Lung (tissue), 12 donors: Measurements from ENCODE around the gene ZYX. TPM values are rescaled to one million over a fixed set of nuclear protein-coding genes. Genes with fewer than 3 reads are reported as not detected.
"Not testable (repeated sequence)": the region's sequence is repeated elsewhere in the genome, so short reads cannot be mapped to it uniquely, and the experiment has no call there.

Source experiments
- ATAC-seq: fragments of 200-7000 bp; cut with Tn5 transposase; one replicate; pipeline ENCODE4 v1.9.1; 2020; ENCODE audit warnings: moderate number of reproducible peaks; ENCODE audit not compliant: insufficient read depth, low FRiP score
- DNase-seq, 3 donors: peaks; one replicate each; pipeline ENCODE4 v3.0.0-alpha.2; 2013 to 2017
- H3K27ac ChIP-seq, 2 donors: one replicate each; pipeline ENCODE4 v1.5.1; 2013; ENCODE audit warnings: mild to moderate bottlenecking in 2 of 2, moderate library complexity in 2 of 2, control low read depth in 1 of 2, inconsistent platforms in 1 of 2, low read depth in 1 of 2, low read length in 1 of 2
- H3K27me3 ChIP-seq, 3 donors: one replicate each; pipeline ENCODE4 v1.5.1; 2013; ENCODE audit warnings: low read length in 2 of 3; ENCODE audit not compliant: control insufficient read depth in 3 of 3, insufficient read depth in 3 of 3
- H3K36me3 ChIP-seq, 4 donors: one replicate each; pipeline ENCODE4 v1.5.1; 2013; ENCODE audit warnings: low read length in 4 of 4, mild to moderate bottlenecking in 1 of 4, moderate library complexity in 1 of 4; ENCODE audit not compliant: control insufficient read depth in 4 of 4, insufficient read depth in 4 of 4
- H3K4me1 ChIP-seq, 5 donors: one replicate each; pipeline ENCODE4 v1.5.1; 2013; ENCODE audit warnings: low read length in 5 of 5, mild to moderate bottlenecking in 2 of 5, moderate library complexity in 1 of 5; ENCODE audit not compliant: control insufficient read depth in 5 of 5, insufficient read depth in 5 of 5
- H3K4me3 ChIP-seq: one replicate; pipeline ENCODE4 v1.5.1; 2013; ENCODE audit warnings: mild to moderate bottlenecking, control low read depth, moderate library complexity
- H3K9ac ChIP-seq, 2 donors: one replicate each; pipeline ENCODE4 v1.5.1; 2013; ENCODE audit warnings: low read length in 2 of 2, control low read depth in 1 of 2; ENCODE audit not compliant: insufficient read depth in 1 of 2
- H3K9me3 ChIP-seq, 4 donors: one replicate each; pipeline ENCODE4 v1.5.1; 2013; ENCODE audit warnings: low read length in 3 of 4, mild to moderate bottlenecking in 1 of 4, moderate library complexity in 1 of 4; ENCODE audit not compliant: control insufficient read depth in 4 of 4, insufficient read depth in 3 of 4
- CTCF ChIP-seq: IDR thresholded peaks from 2 replicates; pipeline ENCODE4 v1.5.1; 2012; ENCODE audit warnings: mild to moderate bottlenecking; ENCODE audit errors: control extremely low read depth, extremely low read depth
- WGBS, 2 donors: extraction: QIAGEN DNeasy Blood & Tissue Kit; methylation state at CpG; one replicate each; pipeline ENCODE4 v1.1.7; 2013; 5-methylcytosine and 5-hydroxymethylcytosine counted together
- polyA plus RNA-seq, 2 donors: library from polyadenylated mRNA; stranded (reverse); fragments of 200-250 nt; gene quantifications; one replicate each; pipeline ENCODE4 v1.2.1, GENCODE V29; 2013
- total RNA-seq, 2 donors: library from RNA; depleted of rRNA in 1 of 2; stranded (reverse); fragments of >200 nt in 1 of 2; gene quantifications; one replicate each; pipeline ENCODE4 v1.2.1, GENCODE V29; 2014 to 2021
- donor health status: control.
- donor health status: control.
- donor health status: Bipolar disorder and iron deficiency.
- donor health status: healthy.
- donor health status: DM: yes; HTN: yes; CAD: no.

ZYX gene
- total and polyA plus RNA-seq, 4 donors: 98.9 to 310 (median 183) TPM

- 95 to 96% methylated on average over 20 of the region's 20 CpGs for WGBS, 2 donors
- no peak overlapping the region for H3K9ac ChIP-seq
- peaks cover 0 to 5% (median 0%) of the 10 kb centered on the region in 4 donors for H3K36me3 ChIP-seq
- DNase-seq (no peak), ATAC-seq (no peak)
- no peaks in the 10 kb centered on the region for H3K27me3 ChIP-seq
- no peak overlapping the region for H3K4me3 ChIP-seq
- H3K4me1 ChIP-seq: peaks cover 0 to 63% (median 22%) of the 10 kb centered on the region in 5 donors
- no peak for TF ChIP-seq CTCF
- no peak overlapping the region for H3K27ac ChIP-seq
- H3K9me3 ChIP-seq: no peaks in the 10 kb centered on the region
Observed at GRCh38 chr7:143399642-143400041, 18.5 kb downstream of the ZYX start.

GRCh38 chr7:143401265-143401664 is 20.1 kb downstream of the ZYX start:
- no peak for DNase-seq
- peaks cover 0 to 5% (median 0%) of the 10 kb centered on the region in 4 donors for H3K36me3 ChIP-seq
- no peaks in the 10 kb centered on the region for H3K9me3 ChIP-seq

GRCh38 chr7:143402233-143402632 is 21.1 kb downstream of the ZYX start:
- not testable (repeated sequence) for H3K27ac ChIP-seq, H3K27me3 ChIP-seq, H3K36me3 ChIP-seq, H3K9ac ChIP-seq, ATAC-seq, DNase-seq, H3K4me3 ChIP-seq, H3K9me3 ChIP-seq
- 77 to 86% methylated on average over 4 of the region's 4 CpGs for WGBS, 2 donors
- peaks cover 0 to 63% (median 22%) of the 10 kb centered on the region in 5 donors for H3K4me1 ChIP-seq

More at GRCh38 chr7:143401265-143401664, 20.1 kb downstream of the ZYX start:
- Histone ChIP-seq H3K27me3 (no peaks in the 10 kb centered on the region), H3K4me1 (peaks cover 0 to 63% (median 26%) of the 10 kb centered on the region in 5 donors), H3K9ac (no peak overlapping the region), H3K4me3 (no peak overlapping the region), H3K27ac (no peak overlapping the region)
- TF ChIP-seq CTCF: no peak
- 93 to 94% methylated on average over 12 of the region's 12 CpGs for WGBS, 2 donors
- ATAC-seq: no peak

GRCh38 chr7:143405173-143406001 is 24.2 kb downstream of the ZYX start:
- Histone ChIP-seq H3K9ac (no peak overlapping the region), H3K27ac (no peak overlapping the region), H3K36me3 (no peaks in the 10 kb centered on the region), H3K27me3 (no peaks in the 10 kb centered on the region), H3K9me3 (no peaks in the 10 kb centered on the region), H3K4me3 (no peak overlapping the region), H3K4me1 (peaks cover 0 to 67% (median 33%) of the 10 kb centered on the region in 5 donors)
- 72 to 80% methylated on average over 9 of the region's 9 CpGs for WGBS, 2 donors
- TF ChIP-seq CTCF: no peak
- peak; percentile 96 to 99 (median 98) for DNase-seq
- no peak for ATAC-seq
